Stimulated activated CD8-positive, alpha-beta memory T cell treated with anti-CD3 and anti-CD28 coated beads, Interleukin-4, amount 100 ng/mL, for 4 hours (primary cell): ENCODE measurements around the gene DCAF5.
"Not testable (repeated sequence)": the region's sequence is repeated elsewhere in the genome, so short reads cannot be mapped to it uniquely, and the experiment has no call there.

Source experiments
- DNase-seq, 2 donors: peaks; one replicate each; pipeline ENCODE4 v3.0.0-alpha.2; 2020; ENCODE audit warnings: low read depth in 2 of 2, low spot score in 1 of 2

Gene DCAF5

GRCh38 chr14:69101331-69101826, 51.5 kb downstream of the DCAF5 start:
- no peak for DNase-seq

GRCh38 chr14:69097974-69098373, 54.9 kb downstream of the DCAF5 start:
- no peak for DNase-seq

GRCh38 chr14:69096781-69097475, 56.0 kb downstream of the DCAF5 start:
- DNase-seq, result no peak

- no peak for DNase-seq
Observed at GRCh38 chr14:69096246-69096645, 56.7 kb downstream of the DCAF5 start.

- DNase-seq, result no peak
Observed at GRCh38 chr14:69094481-69094880, 58.4 kb downstream of the DCAF5 start.

- no peak for DNase-seq
Observed at GRCh38 chr14:69093631-69094421, 59.1 kb downstream of the DCAF5 start.

GRCh38 chr14:69092840-69093422, 60.0 kb downstream of the DCAF5 start:
- DNase-seq, result no peak

GRCh38 chr14:69091695-69092094, 61.2 kb downstream of the DCAF5 start:
- no peak for DNase-seq

GRCh38 chr14:69091006-69091405, 61.9 kb downstream of the DCAF5 start:
- no peak for DNase-seq

GRCh38 chr14:69090187-69090789, 62.6 kb downstream of the DCAF5 start:
- no peak for DNase-seq

GRCh38 chr14:69089046-69089445, 63.9 kb downstream of the DCAF5 start:
- DNase-seq, result no peak

- DNase-seq, result no peak
Observed at GRCh38 chr14:69088586-69088985, 64.3 kb downstream of the DCAF5 start.

GRCh38 chr14:69087061-69087461, 65.9 kb downstream of the DCAF5 start:
- DNase-seq, result no peak

GRCh38 chr14:69086537-69086936, 66.4 kb downstream of the DCAF5 start:
- no peak for DNase-seq

- DNase-seq, result no peak
Observed at GRCh38 chr14:69084023-69084422, 68.9 kb downstream of the DCAF5 start.

- DNase-seq, result no peak
Observed at GRCh38 chr14:69083181-69083580, 69.7 kb downstream of the DCAF5 start.

- no peak for DNase-seq
Observed at GRCh38 chr14:69081271-69081670, 71.6 kb downstream of the DCAF5 start.

- DNase-seq, result no peak
Observed at GRCh38 chr14:69079747-69080146, 73.2 kb downstream of the DCAF5 start.

- no peak for DNase-seq
Observed at GRCh38 chr14:69079188-69079742, 73.7 kb downstream of the DCAF5 start.

GRCh38 chr14:69077841-69078240, 75.1 kb downstream of the DCAF5 start:
- DNase-seq, result no peak

GRCh38 chr14:69077185-69077584, 75.7 kb downstream of the DCAF5 start:
- DNase-seq, result not testable (repeated sequence)
